Activated CD4-positive, alpha-beta T cell treated with anti-CD3 and anti-CD28 coated beads, Interleukin-2, Interleukin-4, amounts not matched to agents 100 ng/mL and 50 ng/mL, durations not matched to agents 16 hours and 8 hours (primary cell): Measurements from ENCODE around the gene MMP24OS.

Source experiments
- DNase-seq: peaks from one replicate; pipeline ENCODE4 v3.0.0-alpha.2; 2020; ENCODE audit warnings: low spot score

MMP24OS gene

GRCh38 chr20:35306931-35307517, 29.1 kb upstream of the MMP24OS start:
- DNase-seq: peak; percentile 58

- peak; percentile 94 for DNase-seq
Measured at GRCh38 chr20:35305682-35306556, 28.0 kb upstream of the MMP24OS start.

- DNase-seq: no peak
Measured at GRCh38 chr20:35304956-35305355, 27.0 kb upstream of the MMP24OS start.

GRCh38 chr20:35303735-35304491, 26.0 kb upstream of the MMP24OS start:
- DNase-seq: peak; percentile 92

- DNase-seq: no peak
Measured at GRCh38 chr20:35303382-35303734, 25.4 kb upstream of the MMP24OS start.

- peak; percentile 55 for DNase-seq
Measured at GRCh38 chr20:35302421-35303335, 24.8 kb upstream of the MMP24OS start.

- no peak for DNase-seq
Measured at GRCh38 chr20:35301426-35301825, 23.5 kb upstream of the MMP24OS start.

- no peak for DNase-seq
Measured at GRCh38 chr20:35300469-35301262, 22.7 kb upstream of the MMP24OS start.

GRCh38 chr20:35299780-35300179, 21.9 kb upstream of the MMP24OS start:
- no peak for DNase-seq

- DNase-seq: no peak
Measured at GRCh38 chr20:35298264-35298663, 20.3 kb upstream of the MMP24OS start.

- DNase-seq: no peak
Measured at GRCh38 chr20:35297740-35298139, 19.8 kb upstream of the MMP24OS start.

GRCh38 chr20:35297155-35297554, 19.2 kb upstream of the MMP24OS start:
- DNase-seq: no peak

- no peak for DNase-seq
Measured at GRCh38 chr20:35296101-35296554, 18.2 kb upstream of the MMP24OS start.

- no peak for DNase-seq
Measured at GRCh38 chr20:35295674-35296073, 17.8 kb upstream of the MMP24OS start.

GRCh38 chr20:35295058-35295457, 17.1 kb upstream of the MMP24OS start:
- DNase-seq: no peak

- no peak for DNase-seq
Measured at GRCh38 chr20:35294293-35294685, 16.4 kb upstream of the MMP24OS start.

GRCh38 chr20:35293303-35294292, 15.7 kb upstream of the MMP24OS start:
- no peak for DNase-seq

- DNase-seq: no peak
Measured at GRCh38 chr20:35292504-35293285, 14.8 kb upstream of the MMP24OS start.
